ENCODE measurements around the gene DLG1.
A peak's percentile ranks its signal among the peaks of the same experiment; 100 is the strongest.

Gene DLG1

DNA sequence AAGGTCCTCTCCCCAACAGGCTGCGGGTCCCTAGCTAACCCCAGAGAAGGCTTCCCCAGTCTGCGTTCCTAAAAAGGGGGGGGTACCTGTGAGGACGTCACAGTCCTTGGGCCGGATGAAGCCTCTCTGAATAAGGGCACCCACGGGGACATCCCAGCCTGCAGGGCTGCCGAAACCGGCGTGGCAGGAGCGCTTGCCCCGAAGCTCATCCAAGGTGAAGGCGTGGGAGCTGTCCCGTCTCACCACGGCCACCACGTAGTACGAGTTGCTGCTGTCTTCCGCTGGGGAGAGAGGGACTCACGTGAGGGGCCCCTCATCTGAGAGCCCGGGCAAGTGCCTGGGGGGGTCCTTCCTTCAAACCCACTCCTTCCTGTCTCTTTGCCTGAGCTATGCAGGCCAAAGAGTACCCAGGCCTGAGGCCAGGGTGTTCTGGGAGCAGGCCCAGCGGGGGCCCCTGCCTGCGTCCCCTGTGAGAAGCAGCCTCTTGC is 288.8 kb downstream of the DLG1 start:
- no peak for DNase-seq

DNA sequence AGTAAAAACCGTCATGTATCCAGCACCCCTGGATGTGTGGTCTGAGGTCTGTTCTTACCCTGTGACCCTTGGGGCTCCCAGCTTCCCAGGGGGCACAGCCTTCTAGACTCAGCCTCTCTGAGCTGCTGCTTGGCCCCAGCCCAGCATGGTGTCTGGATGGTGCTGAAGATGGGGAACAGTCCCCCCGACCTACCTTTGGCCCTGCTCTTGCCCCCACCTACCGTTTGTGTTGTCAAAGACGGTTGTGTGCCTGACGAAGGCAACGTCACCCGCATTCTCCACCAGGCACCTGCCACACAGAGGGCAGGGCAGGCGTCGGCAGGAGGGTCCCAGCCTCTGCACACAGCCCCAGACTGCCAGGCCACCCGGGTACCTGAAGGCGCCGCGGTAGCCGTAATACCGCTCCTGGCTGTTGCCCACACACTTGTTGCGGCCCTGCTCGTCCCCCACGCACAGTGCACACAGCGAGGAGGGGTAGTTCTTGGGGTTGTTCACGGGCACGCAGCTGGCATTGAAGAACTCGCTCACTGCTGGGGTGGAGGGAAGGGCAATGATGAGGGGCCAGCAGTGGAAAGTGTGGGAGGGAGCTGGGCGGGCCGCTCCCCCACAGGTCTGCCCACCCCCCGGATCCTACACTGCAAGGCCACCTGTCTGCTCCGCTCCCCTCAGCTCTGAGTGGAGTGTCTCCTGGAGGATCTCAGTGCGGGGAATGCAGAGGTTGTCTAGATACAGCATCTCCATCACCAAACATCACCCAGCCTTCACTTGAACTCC is 289.8 kb downstream of the DLG1 start:
- DNase-seq: no peak

DNA sequence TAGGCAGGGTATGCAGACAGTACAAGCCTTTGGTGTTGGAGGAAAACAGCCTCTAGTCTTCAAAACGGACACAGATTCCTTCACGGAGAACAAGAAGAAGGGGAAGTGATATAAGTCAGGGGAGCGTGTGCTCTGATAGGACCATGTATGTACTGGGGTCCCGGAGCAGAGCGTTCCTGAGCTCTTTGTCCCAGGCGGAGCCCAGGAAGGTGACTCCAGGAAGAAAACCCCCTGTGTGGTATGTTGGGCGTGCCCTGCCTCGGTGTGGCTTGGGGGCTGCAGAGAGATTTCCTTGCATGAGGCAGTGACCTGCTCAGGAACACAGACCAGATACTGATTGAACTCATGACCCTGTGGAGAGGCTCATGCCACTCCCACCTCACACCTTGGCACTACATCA is 290.5 kb downstream of the DLG1 start:
- no peak for DNase-seq

DNA sequence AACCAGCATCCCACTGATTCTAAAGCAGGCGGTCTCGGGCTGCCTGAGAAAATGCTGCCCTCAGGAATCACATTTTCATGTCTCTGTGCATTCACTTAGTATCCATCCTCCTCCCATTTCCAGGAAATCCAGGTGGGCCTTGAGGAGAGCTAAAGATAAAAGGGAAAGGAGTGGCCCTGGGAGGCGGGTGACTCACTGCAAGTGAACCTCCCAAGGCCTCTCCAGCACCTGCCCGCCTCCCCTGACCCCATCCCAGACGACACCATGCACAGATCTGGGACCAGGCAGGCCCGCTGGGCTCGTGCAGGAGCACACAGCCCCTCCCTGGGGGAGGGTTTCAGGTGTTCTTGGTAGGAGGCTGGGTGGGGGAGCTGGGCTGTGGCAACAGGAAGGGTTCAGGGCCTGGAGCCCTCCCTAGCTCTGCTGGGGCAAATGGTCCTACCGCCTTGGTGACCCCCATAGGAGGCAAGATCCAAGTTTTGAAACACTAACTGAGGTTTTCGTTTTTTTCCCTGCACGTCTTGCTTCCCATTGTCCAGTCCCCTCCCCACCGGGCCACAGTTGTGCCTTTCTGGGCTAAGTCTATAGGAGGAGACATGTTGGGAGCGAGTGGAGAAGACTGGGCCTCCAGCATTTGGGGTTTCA is 291.0 kb downstream of the DLG1 start:
- DNase-seq: no peak

DNA sequence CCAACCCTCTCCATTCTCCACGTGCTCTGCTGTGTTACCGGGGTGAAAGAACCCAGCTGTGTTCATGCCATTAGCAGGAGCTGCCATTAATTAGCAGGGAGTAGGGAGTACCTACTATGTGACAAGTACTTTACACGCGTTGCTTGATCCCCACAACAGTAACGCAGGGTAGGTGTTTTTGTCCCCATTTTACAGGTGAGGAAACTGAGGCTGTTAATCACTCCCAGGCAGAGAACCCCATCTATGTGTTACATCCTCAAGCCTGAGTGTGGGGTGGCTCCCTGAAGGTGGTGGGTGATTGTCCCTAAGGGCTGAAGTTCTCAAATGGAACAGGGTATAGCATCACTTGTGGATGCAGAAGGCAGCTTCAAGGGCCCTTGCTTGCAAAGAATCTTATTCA is 291.6 kb downstream of the DLG1 start:
- DNase-seq: no peak

DNA sequence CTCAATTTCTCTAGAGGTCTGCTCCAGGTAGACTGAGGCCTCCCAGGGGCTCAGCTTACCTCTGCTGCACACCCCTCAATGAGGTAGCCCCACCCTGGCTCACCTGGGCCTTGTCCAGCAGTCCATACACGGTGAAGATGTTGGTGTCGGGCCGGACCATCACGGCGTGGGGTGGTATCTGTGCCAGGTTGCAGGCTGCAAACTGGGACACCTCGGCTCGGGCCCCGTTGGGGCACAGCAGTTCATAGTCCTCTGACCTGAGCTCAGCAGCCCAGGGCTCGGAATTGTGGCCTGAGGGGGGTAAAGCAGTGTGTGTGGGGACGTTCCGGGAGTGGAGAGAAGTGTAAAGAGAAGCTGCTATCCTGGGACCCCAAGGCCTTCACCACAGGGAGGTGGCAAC is 292.0 kb downstream of the DLG1 start:
- no peak for DNase-seq

DNA sequence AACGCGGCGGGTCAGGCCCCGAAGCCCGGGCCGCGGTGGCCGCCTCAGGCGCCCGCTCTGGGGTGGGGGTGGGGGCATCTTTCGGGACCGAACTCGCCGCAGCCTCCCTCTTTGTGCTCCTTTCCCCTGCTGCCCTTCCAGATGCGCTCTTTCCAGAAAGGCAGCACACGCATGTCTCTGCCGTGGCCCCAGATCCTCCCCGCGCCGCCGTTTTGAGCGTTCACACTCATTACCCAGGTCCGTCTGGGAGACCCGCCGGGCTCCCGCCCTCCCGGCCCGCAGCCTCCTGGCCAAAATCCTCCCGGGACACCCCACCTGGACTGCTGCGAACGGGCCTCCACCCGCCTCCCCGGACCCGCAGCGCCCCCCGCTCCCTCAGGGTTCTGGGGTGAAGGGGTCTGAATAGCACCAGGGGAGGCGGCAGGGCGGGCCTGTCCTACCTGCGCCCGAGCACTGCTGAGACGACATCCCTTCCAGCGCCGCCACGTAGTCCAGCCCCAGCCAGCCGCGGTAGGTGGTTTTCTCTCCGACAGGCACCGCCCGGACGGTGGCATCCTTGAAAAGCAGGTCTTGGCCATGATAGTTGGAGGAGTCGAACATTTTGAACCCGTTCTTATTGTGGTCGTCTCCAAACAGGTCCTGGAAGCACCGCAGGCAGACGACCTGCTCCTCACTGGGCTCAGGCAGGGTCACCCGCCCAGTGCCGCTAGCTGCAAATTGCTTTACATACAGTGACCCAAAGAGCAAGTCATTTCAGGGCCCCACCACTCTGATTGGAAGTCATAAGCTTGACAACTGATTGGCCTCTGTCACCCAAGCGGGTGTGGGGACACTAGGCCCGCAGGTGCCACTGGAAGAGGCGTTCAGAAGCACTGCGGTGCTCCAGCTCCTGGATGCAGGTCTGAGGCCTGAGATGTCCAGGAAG is 294.7 kb downstream of the DLG1 start:
- DNase-seq: no peak

DNA sequence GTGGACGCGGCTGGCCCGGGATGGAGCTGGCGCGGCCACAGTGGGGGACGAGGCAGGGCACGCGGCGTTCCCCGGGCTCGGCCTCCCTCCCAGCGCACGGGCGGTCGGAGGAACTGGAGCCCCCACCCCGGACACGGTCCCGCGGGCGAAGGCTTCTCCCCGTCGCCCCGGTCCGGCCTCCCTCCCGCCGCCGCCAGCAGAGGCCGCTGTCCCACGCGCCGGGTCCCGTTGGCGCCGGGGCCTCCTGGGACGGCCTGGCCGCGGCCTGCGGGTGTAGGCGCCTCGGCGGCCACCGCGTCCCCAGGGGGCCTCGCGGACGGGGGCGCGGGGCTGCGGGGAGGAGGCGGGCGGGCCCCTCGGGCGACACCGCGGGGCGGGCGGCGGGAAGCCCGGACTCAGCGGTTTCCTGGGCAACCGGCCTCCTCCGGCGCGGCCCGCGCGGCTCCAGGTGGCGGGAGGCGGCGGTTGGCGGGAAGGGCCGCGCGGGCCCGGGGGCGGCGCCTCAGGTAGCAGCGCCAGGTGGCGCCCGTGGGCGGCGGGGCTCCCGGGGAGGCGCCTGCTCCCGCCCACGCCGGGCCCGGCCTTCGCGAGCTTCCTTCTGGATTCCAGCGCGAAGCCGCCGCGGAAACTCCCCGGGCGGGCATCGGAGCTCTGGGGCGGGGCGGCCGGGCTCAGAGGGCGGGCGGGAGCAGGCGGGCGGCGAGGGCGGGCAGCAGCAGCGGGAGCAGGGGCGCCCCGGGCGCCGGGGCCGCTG is 295.5 kb downstream of the DLG1 start:
- DNase-seq: no peak

DNA sequence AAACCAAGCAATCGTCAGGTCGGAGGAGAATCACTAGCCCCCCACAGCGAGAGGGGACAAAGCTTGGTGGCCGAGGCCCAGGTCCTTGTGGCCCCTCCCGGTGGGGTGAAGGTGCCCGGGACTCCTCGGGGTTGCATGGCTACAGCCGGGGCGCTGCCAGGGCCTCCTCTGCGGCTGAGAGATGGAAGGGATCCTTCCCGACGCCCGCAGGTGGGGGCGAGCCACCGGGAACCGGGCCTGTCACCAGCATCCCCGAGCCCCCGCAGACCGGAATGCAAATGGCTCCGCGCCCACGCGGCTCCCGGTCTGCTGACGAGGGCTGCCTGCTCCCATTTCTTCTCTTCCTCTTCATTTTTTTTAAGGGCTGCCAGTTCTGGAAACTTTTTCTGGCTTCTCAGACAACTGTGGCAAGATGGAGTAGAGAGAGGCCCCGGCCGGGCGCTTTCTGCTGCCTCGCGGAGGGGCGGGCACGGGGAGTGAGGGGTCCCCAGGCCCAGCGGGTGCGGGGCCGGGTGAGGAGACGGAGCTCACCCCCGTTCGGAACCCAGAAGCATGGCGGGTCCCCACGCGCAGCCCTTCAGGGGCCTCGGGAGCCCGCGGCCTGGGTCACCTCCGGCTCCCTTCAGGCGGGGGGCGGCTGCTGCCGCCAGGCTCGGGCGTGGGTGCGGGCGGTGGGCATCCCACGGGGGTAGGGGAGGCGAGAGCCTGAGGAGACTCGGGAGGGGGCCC is 296.3 kb downstream of the DLG1 start:
- DNase-seq: no peak

DNA sequence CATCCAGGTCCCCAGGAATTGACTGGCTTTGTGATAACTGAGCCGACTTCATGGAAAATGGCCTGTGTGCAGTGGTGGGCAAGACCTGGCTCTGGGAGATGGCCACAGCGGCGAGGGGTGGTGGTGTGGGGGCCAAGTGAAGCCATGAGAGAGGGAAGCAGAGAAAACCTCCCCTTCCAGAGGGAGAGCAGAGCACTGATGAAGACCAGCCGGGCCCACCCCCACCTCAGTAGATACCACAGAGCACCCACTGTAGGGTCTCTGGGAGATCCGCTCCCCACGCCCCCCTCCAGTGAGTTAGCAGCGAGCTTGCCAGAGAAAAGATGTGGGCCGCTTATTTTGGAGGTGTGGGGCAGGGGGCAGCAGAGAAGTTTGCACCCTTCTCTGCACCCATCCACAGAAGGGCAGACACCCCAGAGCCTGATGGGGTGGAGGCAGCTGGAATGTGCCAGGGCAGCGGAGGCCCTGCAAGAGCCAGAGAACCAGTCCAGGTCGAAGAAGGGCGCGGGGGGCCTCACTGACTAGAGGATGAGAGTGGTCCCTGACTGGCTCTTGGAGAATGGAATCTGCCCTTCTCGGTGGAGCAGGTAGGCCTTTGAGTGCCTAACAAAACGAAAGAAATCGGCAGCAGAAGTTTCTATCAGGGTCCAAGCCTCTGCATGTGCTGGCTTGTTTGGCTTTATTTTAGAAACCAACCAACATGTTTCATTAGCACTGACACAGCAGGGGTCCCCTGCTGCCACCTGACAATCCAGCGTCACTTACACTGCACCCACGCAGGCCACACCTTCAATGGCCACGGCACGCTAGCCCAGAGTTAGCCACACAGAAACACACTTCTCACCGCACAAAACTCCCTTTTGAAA is 297.1 kb downstream of the DLG1 start:
- DNase-seq: no peak

DNA sequence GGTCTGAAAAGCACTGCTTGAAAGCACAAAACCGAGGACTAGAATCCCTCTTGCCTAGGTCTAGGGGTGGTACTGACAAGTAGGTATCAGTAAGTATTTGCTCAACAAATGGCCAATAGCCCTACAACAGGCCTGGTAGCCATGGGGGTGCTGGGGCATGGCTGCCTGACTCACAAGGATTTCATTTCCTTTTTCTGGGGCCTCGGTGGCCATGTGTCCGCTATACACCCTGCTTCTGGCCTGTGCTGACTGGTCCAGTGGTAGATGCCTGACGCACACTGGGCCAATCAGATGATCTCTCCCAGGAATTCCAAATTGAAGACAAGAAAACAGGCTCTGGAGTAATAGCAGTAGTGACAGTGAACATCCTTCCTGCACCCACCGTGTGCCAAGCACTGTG is 298.2 kb downstream of the DLG1 start:
- no peak for DNase-seq

DNA sequence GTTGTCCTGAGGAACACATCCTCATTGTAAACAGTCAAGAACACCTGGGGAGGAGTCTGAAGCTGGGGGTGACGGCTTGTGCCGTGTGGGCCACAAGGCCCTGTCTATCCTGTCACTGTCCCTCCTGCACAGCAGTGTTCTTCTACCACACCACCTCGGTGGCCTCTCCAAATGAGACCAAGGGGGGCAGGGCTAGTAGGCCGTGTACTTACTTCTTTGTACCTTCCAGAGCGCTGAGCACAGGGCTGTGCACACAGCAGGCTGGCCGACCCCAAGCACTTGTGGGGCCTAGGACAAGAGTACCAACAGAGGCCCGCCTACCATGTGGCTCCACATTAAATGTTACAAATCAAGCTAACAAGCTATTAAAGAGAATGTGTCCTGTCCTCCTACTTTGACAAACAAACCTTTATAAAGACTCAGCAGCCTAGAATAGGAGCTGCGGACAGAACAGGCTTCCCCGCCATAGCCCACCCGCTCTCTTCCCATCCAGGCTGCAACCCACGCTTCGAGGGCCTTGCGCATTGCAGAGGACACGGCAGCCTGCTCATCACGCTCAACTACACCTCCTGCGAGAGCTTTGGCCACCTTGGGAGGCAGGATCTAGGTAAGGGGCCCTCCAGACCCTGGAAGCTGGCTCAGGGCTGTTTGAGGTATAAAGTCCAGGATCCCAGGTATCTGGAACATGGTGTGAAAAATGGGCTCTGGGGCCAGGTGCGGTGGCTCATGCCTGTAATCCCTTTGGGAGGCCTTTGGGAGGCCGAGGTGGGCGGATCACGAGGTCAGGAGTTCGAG is 299.2 kb downstream of the DLG1 start:
- DNase-seq: no peak

DNA sequence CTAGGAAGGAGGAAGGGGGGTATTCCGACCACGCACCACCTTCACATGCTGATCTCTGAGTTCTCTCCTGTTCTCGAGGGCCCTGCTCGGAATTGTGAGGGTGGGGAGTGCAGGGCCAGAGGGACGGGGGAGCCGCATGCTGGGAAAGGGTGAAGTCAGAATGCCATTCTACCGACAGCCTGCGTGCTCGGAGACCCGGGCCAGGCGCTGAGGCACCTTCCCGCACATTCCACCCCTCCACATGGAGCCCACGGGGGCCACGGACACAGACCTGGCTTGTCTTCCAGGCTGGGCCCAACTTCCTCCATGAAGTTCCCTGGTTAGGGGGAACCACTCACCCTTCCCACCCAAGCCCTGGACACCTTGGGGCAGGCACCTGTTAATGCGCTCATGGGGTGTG is 301.1 kb downstream of the DLG1 start:
- no peak for DNase-seq

DNA sequence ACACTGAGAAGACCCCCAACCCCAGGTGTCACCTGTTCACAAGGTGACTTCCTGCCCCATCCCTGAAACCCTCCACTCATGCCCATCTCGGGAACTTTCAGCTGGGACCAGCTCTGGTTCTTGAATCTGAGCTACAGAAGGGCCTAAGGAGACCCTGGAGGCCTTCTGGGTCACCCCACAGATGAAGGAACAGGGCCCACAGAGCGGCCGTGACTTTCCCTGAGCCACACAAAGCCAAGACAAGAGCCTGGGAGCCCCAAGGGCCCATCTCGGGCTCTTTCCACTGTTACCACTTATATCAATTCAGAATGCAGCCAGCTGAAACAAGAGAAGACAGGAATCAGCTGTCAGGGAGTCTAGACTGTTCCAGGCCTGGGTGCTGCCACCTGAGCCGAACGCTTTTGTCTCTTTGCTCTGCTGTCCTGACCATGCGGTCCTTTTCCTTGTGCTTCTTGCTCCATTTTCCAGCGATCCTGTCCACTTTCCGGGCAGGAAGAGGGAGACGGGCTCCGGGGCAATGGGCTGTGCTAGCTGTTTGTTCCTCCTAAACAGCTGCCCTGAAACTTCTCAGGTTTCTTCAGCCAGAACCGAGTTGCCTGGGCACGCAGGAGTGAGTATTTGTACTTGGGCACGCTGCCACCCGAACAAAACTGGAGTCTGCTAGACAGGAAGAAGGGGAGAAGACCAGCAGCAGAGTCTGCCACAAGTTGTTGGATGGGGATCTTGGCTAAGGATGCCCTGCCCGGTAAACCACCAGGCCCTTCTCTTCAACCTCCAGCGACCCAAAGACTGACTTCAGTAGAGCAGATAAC is 301.8 kb downstream of the DLG1 start:
- no peak for DNase-seq

DNA sequence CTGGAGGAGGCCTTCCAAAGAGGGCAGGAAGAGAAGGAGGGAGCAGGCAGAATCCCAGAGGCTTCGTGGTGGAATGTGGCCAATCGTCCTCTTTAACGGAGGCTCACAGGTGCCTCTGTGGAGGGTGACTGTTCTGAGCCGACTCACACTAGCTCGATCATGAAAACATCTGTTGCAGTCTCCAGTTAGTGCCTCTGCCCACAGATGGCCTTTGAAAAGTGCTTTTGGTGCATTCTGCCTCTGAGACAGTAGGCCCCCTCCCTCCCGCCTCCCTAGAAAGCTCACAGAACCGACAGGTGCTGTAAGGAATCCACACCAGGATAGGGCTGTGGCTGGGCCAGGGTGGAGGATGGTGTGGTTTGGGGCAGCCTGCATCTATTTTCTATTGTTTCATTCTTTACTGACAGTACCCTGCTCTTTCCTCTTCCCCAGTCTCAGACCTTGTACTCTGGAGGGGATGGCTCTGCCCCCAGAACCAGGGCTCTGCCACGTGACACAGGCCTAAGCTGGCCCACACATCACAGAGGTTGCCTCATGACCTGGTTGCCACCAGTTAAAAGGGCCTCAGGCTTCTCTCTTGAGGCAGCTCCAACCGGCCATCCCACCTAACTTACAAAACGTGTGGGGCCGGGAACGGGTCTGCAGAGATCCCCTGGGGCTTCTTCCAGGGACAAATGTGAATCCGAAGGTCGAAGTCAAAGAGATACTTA is 302.6 kb downstream of the DLG1 start:
- peak; percentile 88 for DNase-seq

DNA sequence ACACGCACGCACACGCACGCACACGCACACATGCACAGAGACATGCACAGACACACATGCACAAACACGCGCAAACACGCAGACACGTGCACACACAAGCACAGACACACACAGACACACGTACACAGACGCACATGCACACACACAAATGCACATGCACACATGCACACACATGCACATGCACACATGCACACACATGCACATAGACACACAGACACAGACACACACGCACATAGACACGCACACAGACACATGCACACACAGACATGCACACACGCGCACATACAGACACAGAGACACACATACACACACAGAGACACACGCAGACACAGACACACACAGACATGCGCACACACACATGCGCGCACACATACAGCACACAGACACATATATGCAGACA is 303.4 kb downstream of the DLG1 start:
- DNase-seq: no peak

DNA sequence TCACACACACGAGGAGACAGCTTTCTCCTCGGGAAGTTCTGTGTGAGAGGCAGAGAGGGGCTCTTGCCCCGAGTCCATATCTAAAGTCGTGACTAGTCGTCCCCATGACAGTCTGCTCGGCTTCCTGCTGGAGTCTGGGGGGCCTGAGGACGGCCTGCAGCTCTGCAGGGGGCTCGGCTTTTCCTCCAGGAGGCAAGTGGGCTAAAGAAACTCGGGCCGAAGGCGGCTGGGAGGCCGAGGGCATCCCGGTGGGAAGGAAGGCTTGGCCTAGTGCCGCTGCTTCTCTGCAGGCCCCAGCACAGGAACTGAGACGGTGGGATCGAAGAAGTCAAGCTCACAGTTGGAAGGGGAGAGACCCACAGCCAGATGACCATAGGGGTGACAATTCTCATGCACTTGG is 304.4 kb downstream of the DLG1 start:
- DNase-seq: no peak

Data from NCI-H524 treated with DMSO at 0.1 percent for 48 hours (cell line).